Dedifferentiated amniotic fluid mesenchymal stem cell (primary cell): ENCODE results near the gene CDK14.
A peak's percentile ranks its signal among the peaks of the same experiment; 100 is the strongest.

ENCODE experiments used
- DNase-seq: peaks from one replicate; pipeline ENCODE4 v3.0.0-alpha.2; 2016; ENCODE audit errors: extremely low spot score

The CDK14 gene

GRCh38 chr7:91050677-91051076 lies 454.6 kb downstream of the CDK14 start:
- no peak for DNase-seq

DNA sequence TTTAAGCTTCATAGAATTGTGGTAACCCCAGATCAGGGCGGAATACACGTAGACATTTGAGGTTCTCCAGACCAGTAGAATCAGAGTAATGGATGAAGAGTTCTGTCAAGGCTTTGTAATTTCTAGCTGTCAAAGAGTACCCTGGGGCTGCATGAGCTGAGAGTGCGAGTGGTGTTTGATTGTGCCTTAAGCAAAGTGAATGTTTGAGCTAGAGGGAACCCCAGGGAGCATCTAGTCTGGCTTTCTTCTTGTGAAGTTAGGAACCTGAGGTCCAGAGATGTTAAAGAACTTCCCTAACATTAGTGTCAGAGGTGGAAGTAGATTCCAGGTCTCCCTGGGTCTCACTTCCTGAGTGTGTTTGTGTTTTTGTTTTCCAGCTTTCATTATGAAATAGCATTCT lies 455.8 kb downstream of the CDK14 start:
- no peak for DNase-seq

GRCh38 chr7:91054374-91054773 lies 458.3 kb downstream of the CDK14 start:
- DNase-seq: no peak

GRCh38 chr7:91055219-91055618 lies 459.1 kb downstream of the CDK14 start:
- DNase-seq: no peak

DNA sequence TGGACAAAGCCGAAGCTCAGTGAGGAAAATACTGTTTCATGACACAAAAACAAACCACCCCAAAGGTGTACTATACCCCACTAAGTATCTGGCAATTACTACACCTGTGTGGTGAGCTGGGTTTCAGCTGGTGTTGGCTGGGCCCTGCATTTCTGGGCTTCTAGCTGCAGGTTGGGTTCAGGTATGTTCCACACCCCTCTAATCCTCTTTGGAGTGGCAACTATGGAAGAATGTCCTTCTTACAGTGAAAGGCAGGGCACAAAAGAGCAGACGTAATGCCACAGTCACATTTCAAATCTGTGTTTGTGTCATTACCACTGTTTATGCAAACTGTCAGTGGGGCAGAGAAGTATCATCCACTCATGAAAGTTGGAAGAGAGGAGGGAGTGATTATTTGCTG lies 466.6 kb downstream of the CDK14 start:
- DNase-seq: no peak

- DNase-seq: no peak
Measured at GRCh38 chr7:91064052-91064451, 467.9 kb downstream of the CDK14 start.

DNA sequence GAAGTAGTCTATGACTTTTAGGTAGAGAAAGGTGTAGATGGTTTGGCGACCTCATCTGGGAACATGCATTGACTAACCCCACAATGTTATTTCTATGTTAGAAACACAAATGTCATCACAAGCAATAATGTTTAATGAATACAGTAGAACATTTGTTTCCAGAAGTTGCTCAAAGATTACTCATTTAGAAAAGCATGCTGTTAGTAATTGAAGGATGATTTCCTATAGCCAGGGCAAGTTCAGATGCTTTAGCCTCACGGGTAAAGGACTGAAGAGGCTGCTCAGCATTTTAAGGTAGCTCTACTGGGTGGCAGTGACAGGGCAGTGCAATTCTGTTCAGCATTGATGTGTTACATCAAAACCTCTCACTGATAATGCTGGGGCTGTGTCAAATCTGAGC lies 468.8 kb downstream of the CDK14 start:
- DNase-seq: no peak

DNA sequence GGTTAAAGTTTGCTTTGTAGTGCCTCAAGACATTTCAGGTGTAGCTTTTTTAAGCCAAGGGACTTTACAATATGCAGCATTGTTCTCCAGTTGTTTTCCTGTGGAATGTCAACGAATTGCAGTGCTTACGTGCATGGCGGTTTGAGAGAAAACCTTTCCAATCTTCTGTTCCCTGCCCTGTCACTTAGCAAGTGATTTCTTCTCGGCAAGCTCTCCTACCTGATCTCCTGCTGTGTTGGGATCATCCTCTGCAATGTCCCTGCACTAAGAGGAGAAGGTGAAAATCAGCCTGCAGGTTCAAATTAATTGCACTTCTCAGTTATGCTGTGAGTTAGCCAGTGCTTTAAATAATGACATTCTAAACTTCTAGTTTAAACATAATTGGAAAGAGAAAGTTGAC lies 470.5 kb downstream of the CDK14 start:
- DNase-seq: no peak

DNA sequence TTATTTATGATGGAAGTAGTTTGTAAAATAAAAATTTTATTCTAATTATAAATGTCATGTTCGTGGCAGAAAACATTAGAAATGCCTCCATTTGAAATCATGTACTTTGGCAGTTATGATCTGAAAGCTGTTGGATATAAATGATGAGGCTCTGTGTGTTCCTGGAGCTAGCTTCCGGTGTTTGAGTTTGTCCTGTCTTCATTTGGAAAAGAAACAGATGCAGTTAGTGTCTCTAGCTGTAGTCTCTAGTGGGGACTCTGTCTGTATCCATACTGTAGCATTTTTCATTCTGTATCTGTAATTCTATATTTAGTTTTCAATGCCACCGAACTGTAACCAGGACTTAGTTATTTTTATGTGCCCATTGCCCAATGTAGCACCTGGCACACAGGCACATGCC lies 471.1 kb downstream of the CDK14 start:
- DNase-seq: no peak

- no peak for DNase-seq
Measured at GRCh38 chr7:91068136-91068795, 472.1 kb downstream of the CDK14 start.

DNA sequence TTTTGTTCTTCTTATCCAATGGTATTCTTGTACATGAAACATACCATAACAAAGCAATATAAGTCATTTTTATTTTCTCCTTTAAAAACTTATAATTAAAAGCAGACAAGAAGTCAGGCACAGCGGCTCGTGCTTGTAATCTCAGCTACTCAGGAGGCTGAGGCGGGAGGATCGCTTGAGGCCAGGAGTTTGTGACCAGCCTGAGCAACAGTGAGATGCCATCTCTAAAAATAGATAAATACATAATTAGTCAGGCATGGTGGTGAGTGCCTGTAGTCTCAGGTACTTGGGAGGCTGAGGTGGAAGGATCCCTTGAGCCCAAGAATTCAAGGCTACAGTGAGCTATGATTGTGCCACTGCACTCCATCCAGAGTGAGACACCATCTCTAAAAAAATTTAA lies 473.0 kb downstream of the CDK14 start:
- DNase-seq: no peak

GRCh38 chr7:91079487-91079886 lies 483.4 kb downstream of the CDK14 start:
- peak; percentile 55 for DNase-seq

- DNase-seq: no peak
Measured at GRCh38 chr7:91080351-91080750, 484.2 kb downstream of the CDK14 start.

- DNase-seq: peak; percentile 57
Measured at GRCh38 chr7:91082038-91082437, 485.9 kb downstream of the CDK14 start.

- peak; percentile 63 for DNase-seq
Measured at GRCh38 chr7:91082852-91083495, 486.9 kb downstream of the CDK14 start.

- no peak for DNase-seq
Measured at GRCh38 chr7:91083855-91084644, 487.9 kb downstream of the CDK14 start.

DNA sequence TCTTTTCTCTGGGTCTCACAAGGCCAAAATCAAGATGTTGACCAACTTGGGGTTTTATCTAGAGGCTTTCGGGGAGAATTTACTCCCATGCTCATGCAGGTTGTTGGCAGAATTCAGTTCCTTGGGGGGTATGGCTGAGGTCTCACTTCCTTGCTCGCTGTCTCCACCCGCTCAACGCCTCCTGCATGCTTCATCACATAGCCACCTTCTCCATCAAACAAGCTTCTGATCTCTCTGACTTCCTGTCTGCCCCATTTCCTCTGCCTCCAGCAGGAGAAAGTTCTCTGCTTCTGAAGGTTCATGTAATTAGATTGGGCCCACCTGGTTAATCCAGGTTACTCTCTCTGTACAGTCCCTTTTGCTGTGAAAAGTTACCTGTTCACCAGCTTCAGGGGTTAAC lies 489.1 kb downstream of the CDK14 start:
- DNase-seq: no peak

DNA sequence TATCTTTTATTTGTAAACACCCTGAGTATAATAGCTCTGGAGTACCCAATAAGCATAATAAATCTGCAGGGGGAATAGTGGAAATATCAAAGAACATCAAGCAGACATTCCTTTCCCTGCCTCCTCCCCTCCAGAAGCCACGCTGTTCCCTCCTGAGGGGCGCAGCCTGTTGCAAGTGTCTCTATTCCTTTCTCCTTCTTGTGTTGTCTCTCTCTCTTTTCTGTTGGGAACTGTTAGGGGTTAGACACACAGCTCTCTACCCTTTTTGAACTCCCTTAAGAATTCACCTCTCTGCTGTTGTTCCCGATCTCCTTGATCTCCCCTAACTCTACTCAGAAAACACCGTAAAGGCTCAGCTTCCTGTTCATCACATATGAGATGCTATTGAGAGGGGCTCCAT lies 490.1 kb downstream of the CDK14 start:
- no peak for DNase-seq

GRCh38 chr7:91088156-91088555 lies 492.0 kb downstream of the CDK14 start:
- DNase-seq: no peak

DNA sequence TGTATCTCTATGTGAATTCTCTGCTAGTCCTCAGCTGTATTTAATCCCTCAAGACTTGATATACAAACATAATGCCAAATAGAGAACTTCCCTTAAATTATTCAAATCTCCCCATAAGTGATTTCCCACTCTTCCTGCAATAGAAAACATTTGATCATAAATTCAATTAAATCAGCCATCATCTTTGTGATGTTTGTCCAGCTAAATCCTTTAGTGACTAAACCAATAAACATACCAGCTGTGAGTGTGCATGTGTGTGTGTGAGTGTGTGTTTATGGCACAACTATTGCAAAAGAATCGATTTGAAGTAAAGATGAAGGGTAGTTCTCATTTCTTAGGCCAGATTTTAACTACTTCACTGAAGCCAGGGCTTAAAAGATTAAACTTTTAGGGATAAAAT lies 492.6 kb downstream of the CDK14 start:
- DNase-seq: no peak

DNA sequence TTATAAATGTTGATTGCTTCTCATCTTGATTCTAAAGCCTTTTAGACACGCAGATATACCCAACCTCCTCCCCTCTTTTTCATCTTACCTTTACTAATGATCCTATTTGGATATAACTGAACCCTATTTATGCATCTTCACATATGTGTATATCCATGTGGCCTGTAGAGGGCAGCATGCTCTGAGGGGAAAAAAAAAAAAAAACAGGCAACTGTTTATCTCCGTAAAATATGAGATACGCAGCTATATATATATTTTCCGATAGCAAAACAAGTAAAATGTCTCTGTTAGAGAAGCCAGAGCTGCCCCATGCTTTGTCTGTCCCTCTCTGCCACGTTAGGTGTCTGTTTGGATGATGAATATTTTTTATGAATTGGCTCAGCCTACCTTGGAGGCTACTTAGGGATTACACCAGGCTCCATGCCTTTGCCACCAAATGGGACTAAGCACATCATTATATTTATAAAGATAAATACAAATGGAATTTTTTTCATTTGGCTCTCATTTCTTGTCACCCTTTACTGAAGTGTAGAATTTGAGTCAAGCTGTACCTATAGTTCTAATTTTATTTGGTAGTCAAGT lies 493.4 kb downstream of the CDK14 start:
- peak; percentile 41 for DNase-seq

DNA sequence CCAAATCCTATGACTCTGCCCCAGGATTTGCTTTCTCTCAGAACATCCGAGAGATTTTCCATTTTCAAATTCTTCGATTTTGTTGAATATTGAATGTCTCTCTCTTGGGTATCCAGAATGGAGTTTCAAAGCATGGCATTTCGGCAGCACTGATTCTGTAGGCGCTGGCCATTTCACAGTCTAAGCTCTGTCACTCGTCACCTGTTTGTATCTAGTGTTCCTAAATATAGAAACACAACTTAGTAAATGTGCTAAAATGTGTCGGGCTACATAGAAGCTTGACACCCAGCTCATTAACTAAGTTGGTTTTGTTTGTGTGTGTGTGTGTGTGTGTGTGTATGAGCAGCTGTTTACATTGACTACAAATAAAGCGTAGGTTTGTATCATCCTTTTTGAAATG lies 494.6 kb downstream of the CDK14 start:
- no peak for DNase-seq

GRCh38 chr7:91091631-91092030 lies 495.5 kb downstream of the CDK14 start:
- no peak for DNase-seq
